Transverse colon (tissue), 4 donors: ENCODE data around the gene FAM168B. TPM values are rescaled to one million over a fixed set of nuclear protein-coding genes. Genes with fewer than 3 reads are reported as not detected.

ENCODE experiments used
- DNase-seq: peaks from one replicate; pipeline ENCODE4 v3.0.0-alpha.2; 2019
- H3K27ac ChIP-seq, 4 donors: fragments of 200-600 bp; sonication (generic); 2 replicates each; pipeline ENCODE4 v1.5.1; 2016 to 2018; ENCODE audit warnings: inconsistent platforms in 4 of 4
- H3K27me3 ChIP-seq: fragments of 200-600 bp; sonication (generic); 2 replicates; pipeline ENCODE4 v1.5.1; 2017; ENCODE audit warnings: inconsistent platforms
- H3K36me3 ChIP-seq, 4 donors: fragments of 200-600 bp; sonication (generic); 2 replicates each; pipeline ENCODE4 v1.5.1; 2017 to 2019; ENCODE audit warnings: inconsistent platforms in 4 of 4
- H3K4me1 ChIP-seq, 4 donors: fragments of 200-600 bp; sonication (generic); 2 replicates each; pipeline ENCODE4 v1.5.1; 2017 to 2020; ENCODE audit warnings: inconsistent platforms in 4 of 4
- H3K4me3 ChIP-seq, 4 donors: fragments of 200-600 bp; sonication (generic); 1 replicate in 1 of 4; 2 replicates in 3 of 4; pipeline versions ENCODE4 v1.5.1 to v1.6.1; 2017 to 2019; ENCODE audit warnings: inconsistent platforms in 4 of 4
- H3K9me3 ChIP-seq, 2 donors: fragments of 200-600 bp; sonication (generic); 2 replicates each; pipeline ENCODE4 v1.5.1; 2017 to 2019; ENCODE audit warnings: inconsistent platforms in 2 of 2
- EP300 ChIP-seq: sonication (generic); formaldehyde crosslinking; IDR thresholded peaks from one replicate; pipeline ENCODE4 v1.6.1; 2017; ENCODE audit warnings: antibody characterized with exemption, low read depth
- POLR2A ChIP-seq: fragments of 450-650 bp; IDR thresholded peaks from one replicate; pipeline ENCODE4 v1.6.1; 2016; ENCODE audit warnings: antibody characterized with exemption, mild to moderate bottlenecking, moderate library complexity
- POLR2AphosphoS5 ChIP-seq, 3 donors: sonication (generic); formaldehyde crosslinking; IDR thresholded peaks; one replicate each; pipeline ENCODE4 v1.6.1; 2016; ENCODE audit warnings: antibody characterized with exemption in 3 of 3
- WGBS, 2 donors: methylation state at CpG; one replicate each; pipeline ENCODE4 v1.1.5; 2018; ENCODE audit warnings: low coverage in 1 of 2; 5-methylcytosine and 5-hydroxymethylcytosine counted together
- in situ Hi-C, 4 donors: fragments of 200-750 bp; cut with MboI; loops; one replicate each; pipeline versions ENCODE4 v1.15.0 to v1.15.1; 2017; ENCODE audit warnings: low sequenced_read_pairs in 3 of 4, low pct_ligation_motif_present in 1 of 4, low pct_unique_long_range_greater_than_20kb in 1 of 4
- intact Hi-C: fragments of 100-400 bp; cut with DNase I; formaldehyde crosslinking; loops from one replicate; pipeline ENCODE4 v1.15.1; 2023; ENCODE audit warnings: low total_unique reads
- total RNA-seq, 4 donors: library from RNA; depleted of rRNA; stranded (reverse); fragments of >200 nt; gene quantifications; one replicate each; pipeline ENCODE4 v1.1.0, GENCODE V29; 2016
- TF ChIP-seq, protein P1 (sequence below), 5 experiments: fragments of 200-600 bp in 3 of 5; fragments of 450-650 bp in 2 of 5; sonication (generic) in 3 of 5; IDR thresholded peaks; 1 replicate in 2 of 5; 2 replicates in 3 of 5; pipeline ENCODE4 v1.5.1; 2016 to 2017; ENCODE audit warnings: antibody characterized with exemption in 5 of 5, inconsistent platforms in 3 of 5, mild to moderate bottlenecking in 2 of 5, moderate library complexity in 1 of 5

Gene FAM168B
- total RNA-seq, 4 donors from 2014 or later, result 31.6 to 124 (median 110) TPM

DNA sequence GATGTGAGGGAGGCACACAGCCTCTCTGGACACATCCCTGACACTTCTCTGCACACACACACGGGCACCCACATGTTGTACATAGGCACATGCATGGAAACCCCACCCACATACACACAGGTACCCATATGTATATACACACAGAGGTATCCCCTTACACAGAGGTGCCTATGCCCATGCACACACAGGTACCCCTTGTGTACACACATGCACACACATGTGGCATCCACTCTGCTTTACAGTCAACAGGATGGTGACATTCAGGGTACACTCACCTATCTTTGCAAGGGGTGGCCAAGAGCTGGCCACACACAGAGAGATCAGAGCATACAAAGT lies 59.5 kb downstream of the FAM168B start:
- H3K4me1 ChIP-seq, result peaks cover 0 to 14% (median 6%) of the 10 kb centered on the region in 4 donors
- intact Hi-C loops, result no loop called here
- H3K27ac ChIP-seq, result no peak overlapping the region
- H3K9me3 ChIP-seq, result no peaks in the 10 kb centered on the region
- H3K4me3 ChIP-seq, result no peak overlapping the region
- TF ChIP-seq, protein P1, sequence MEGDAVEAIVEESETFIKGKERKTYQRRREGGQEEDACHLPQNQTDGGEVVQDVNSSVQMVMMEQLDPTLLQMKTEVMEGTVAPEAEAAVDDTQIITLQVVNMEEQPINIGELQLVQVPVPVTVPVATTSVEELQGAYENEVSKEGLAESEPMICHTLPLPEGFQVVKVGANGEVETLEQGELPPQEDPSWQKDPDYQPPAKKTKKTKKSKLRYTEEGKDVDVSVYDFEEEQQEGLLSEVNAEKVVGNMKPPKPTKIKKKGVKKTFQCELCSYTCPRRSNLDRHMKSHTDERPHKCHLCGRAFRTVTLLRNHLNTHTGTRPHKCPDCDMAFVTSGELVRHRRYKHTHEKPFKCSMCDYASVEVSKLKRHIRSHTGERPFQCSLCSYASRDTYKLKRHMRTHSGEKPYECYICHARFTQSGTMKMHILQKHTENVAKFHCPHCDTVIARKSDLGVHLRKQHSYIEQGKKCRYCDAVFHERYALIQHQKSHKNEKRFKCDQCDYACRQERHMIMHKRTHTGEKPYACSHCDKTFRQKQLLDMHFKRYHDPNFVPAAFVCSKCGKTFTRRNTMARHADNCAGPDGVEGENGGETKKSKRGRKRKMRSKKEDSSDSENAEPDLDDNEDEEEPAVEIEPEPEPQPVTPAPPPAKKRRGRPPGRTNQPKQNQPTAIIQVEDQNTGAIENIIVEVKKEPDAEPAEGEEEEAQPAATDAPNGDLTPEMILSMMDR (IDR thresholded peaks at IDR 0.05), result no peak
- no peaks in the 10 kb centered on the region for H3K36me3 ChIP-seq
- in situ Hi-C loops, result no loop called here
- WGBS, 2 donors, result 58% methylated on average over 1 of the region's 1 CpG; no CpG with 5 or more reads in 1 of the 2 donors
- H3K27me3 ChIP-seq, result peaks cover 38% of the 10 kb centered on the region
- no peak for DNase-seq

DNA sequence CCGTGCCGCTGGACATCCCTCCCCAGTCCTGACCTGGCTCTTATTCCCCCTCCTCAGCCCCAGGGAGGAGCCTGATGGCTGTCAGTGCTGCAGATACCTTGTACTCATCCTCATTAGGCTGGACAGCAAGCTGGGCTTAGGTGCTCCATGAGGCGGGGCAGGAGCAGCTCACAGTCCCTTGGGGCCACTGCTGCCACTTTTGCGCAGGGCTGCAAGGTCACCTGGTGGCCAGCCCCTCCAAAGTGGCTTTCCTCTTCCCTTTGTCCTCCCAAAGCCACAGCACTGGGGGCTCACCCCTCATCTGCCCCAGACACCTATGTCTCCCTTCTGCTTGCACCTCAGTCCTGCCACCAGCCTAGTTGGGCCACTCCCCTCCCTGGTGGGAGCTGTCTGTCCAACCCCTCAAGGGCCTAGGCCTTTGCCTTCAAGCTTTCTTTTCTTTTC lies 60.8 kb downstream of the FAM168B start:
- Histone ChIP-seq H3K4me1 (peaks cover 0 to 14% (median 6%) of the 10 kb centered on the region in 4 donors), H3K36me3 (no peaks in the 10 kb centered on the region), H3K9me3 (no peaks in the 10 kb centered on the region), H3K27me3 (peaks cover 33% of the 10 kb centered on the region), H3K27ac (no peak overlapping the region), H3K4me3 (no peak overlapping the region)
- 74% methylated on average over 4 of the region's 4 CpGs; no CpG with 5 or more reads in 1 of the 2 donors for WGBS, 2 donors
- intact Hi-C loops, result no loop called here
- TF ChIP-seq EP300, result no peak
- no peak for DNase-seq
- in situ Hi-C loops, result no loop called here

DNA sequence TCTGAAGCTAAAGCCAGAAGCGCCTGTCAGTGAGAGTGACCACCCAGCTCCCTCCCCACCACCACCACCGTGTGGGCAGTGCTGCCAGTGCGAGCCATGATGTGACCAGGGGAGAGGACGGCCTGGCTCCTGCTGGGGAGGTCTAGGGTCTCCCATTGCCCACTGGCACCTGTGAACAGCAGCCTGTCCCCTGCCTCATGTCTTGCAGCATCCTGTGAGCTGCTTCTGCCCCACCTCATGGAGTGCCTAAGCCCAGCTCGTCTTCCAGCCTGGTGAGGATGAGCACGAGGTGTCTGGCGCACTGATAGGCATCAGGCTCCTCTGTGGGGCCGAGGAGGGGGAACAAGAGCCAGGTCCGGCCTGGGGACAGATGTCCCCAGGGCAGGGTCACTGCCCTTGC lies 61.4 kb downstream of the FAM168B start:
- no peak for TF ChIP-seq EP300
- TF ChIP-seq, protein P1 (IDR thresholded peaks at IDR 0.05), result no peak
- Histone ChIP-seq H3K4me3 (no peak overlapping the region), H3K9me3 (no peaks in the 10 kb centered on the region), H3K4me1 (peaks cover 0 to 14% (median 6%) of the 10 kb centered on the region in 4 donors), H3K27ac (no peak overlapping the region), H3K27me3 (peaks cover 27% of the 10 kb centered on the region), H3K36me3 (no peaks in the 10 kb centered on the region)
- in situ Hi-C loops, result no loop called here
- WGBS, 2 donors, result 69% methylated on average over 9 of the region's 9 CpGs; no CpG with 5 or more reads in 1 of the 2 donors
- DNase-seq, result no peak
- intact Hi-C loops, result no loop called here

DNA sequence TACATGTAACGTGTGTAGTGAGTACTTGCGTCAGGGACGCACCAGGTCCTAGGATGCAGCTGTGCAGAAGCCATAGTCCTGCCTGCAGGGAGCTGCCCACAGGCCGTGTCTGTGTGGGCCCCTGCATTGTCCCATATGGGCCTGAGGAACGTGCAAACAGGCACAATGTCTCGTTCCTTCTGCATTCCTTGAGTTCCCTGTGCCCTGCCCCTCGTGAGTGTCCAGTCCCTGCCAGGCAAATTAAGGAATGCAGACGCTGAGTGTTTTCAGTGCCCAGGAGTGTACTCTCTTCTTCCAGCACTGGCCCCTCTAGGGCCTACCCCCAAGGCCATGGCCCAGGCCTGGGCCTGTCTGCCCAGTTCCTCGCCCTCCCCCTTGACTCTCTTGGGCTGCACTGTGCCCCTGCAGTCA lies 61.8 kb downstream of the FAM168B start:
- Histone ChIP-seq H3K27me3 (peaks cover 23% of the 10 kb centered on the region), H3K4me3 (no peak overlapping the region), H3K4me1 (peaks cover 0 to 14% (median 6%) of the 10 kb centered on the region in 4 donors), H3K36me3 (no peaks in the 10 kb centered on the region), H3K9me3 (no peaks in the 10 kb centered on the region), H3K27ac (no peak overlapping the region)
- WGBS, 2 donors, result 77% methylated on average over 9 of the region's 9 CpGs; no CpG with 5 or more reads in 1 of the 2 donors
- in situ Hi-C loops, result no loop called here
- no peak for TF ChIP-seq POLR2AphosphoS5 (IDR thresholded peaks at IDR 0.05)
- no peak for TF ChIP-seq POLR2A
- TF ChIP-seq, protein P1 (IDR thresholded peaks at IDR 0.05), result no peak
- no peak for TF ChIP-seq EP300
- intact Hi-C loops, result no loop called here
- no peak for DNase-seq

DNA sequence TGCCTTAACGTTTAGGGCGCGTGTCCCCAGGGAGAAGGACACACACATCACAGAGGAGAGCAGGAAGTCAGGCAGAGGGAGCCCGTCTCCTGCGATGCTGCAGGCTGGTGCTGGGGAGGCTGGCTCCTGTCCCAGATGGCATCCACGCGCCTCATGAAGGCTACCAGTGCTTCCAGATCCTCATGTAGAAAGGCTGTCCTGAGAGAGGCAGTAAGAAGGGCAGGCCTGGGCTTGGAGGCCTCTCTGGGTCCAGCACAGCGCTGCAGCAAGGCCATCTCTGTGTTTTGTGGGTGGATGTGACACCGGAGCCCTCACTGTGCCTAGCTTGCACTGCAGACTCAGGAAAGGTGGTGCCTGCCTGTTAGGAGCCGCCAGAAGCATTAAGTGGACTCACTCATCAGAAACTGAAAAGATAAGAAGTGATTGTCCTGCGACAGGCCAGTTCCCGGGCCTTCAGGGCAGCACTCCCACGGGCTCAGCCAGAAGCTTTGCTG lies 62.7 kb downstream of the FAM168B start:
- no peak for DNase-seq
- intact Hi-C loops (no loop called here), in situ Hi-C loops (no loop called here)
- H3K9me3 ChIP-seq, result no peaks in the 10 kb centered on the region
- TF ChIP-seq EP300, result no peak
- TF ChIP-seq, protein P1 (IDR thresholded peaks at IDR 0.05), result no peak
- TF ChIP-seq POLR2A, result no peak
- TF ChIP-seq POLR2AphosphoS5 (IDR thresholded peaks at IDR 0.05), result no peak
- H3K4me1 ChIP-seq, result peaks cover 0 to 11% (median 4%) of the 10 kb centered on the region in 4 donors
- H3K4me3 ChIP-seq, result no peak overlapping the region
- H3K27ac ChIP-seq, result no peak overlapping the region
- 60 to 70% methylated on average over 2 to 13 of the region's 13 CpGs for WGBS, 2 donors
- H3K36me3 ChIP-seq, result no peaks in the 10 kb centered on the region
- peaks cover 14% of the 10 kb centered on the region for H3K27me3 ChIP-seq
